ENCODE measurements around the gene KSR2. TPM values are rescaled to one million over a fixed set of nuclear protein-coding genes. Genes with fewer than 3 reads are reported as not detected.
"Not testable (repeated sequence)": the region's sequence is repeated elsewhere in the genome, so short reads cannot be mapped to it uniquely, and the experiment has no call there.

The KSR2 gene
- total RNA-seq, 1 donor from 2014 or later = under 0.01 TPM

DNA sequence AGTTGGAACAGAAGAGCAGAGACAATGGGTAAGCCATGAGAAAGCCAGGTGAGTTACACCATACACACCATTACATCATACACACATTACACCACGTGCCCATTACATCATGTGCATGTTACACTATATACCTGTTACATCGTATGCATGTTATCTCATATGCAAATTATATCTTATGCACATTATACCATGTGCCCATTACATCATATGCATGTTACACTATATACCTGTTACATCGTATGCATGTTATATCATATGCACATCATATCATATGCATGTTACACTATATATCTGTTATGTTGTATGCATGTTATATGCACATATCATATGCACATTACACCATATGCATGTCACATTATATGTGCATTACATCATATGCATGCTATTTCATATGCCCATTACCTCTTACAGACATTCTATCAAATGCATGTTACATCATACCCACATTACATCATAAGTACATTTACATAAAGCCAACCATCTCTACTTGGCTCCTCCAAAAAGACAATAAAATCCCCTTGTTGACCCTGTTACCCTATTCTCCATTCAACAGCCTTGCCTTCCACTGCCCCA lies 207.2 kb downstream of the KSR2 start:
- Histone ChIP-seq H3K9ac (ENCODE audit: low read depth in 1 of 3, low read length in 3 of 3) (no peak overlapping the region), H3K9me3 (ENCODE audit: control insufficient read depth in 3 of 3, low read length in 3 of 3) (peaks cover 0 to 4% (median 3%) of the 10 kb centered on the region in 3 donors), H3K36me3 (ENCODE audit: control insufficient read depth in 3 of 3, insufficient read depth in 3 of 3, low read length in 3 of 3) (no peaks in the 10 kb centered on the region), H3K4me1 (ENCODE audit: control insufficient read depth in 3 of 3, insufficient read depth in 3 of 3, low read length in 3 of 3) (no peaks in the 10 kb centered on the region), H3K4me3 (ENCODE audit: low read length in 3 of 3) (no peak overlapping the region), H3K27me3 (ENCODE audit: control insufficient read depth in 3 of 3, insufficient read depth in 3 of 3, low read length in 3 of 3) (no peaks in the 10 kb centered on the region), H3K27ac (ENCODE audit: low read depth, low read length) (no peak overlapping the region)

DNA sequence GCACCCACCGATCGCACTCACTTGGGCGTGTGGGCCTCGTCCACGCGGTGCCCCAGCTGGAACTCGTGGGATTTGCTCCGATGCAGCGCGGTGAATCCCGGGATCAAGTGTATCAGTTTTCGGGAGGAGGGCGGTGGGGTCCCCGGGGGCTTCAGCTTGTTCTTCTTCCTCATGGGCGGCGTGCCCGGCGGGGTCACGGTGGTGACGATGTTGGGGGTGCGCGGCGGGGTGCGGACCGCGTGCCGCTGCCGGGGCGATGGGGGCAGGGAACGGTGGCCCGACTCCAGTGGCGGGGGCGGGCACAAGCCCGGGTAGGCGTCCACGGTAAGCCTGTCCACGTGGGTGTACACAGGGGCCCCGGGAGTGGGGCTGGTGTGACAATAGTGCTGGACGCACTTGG lies 207.8 kb downstream of the KSR2 start:
- H3K9me3 ChIP-seq (ENCODE audit: control insufficient read depth in 3 of 3, low read length in 3 of 3) = peaks cover 0 to 4% (median under 1%) of the 10 kb centered on the region in 3 donors
- no peak overlapping the region for H3K4me3 ChIP-seq (ENCODE audit: low read length in 3 of 3)

DNA sequence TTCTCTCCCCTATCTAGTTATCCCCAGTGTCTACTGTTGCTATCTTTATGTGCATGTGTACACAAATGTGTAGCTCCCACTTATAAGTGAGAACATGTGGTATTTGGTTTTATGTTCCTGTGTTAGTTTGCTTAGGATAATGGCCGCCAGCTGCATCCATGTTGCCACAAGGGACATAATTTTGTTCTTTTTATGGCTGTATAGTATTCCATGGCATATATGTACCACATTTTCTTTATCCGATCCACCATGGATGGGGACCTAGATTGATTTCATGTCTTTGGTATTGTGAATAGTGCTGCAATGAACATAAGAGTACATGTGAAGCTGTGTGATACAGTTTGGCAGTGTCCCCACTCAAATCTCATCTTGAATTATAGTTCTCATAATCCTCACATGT lies 218.1 kb downstream of the KSR2 start:
- Histone ChIP-seq H3K4me3 (ENCODE audit: low read length in 3 of 3) (no peak overlapping the region), H3K27ac (ENCODE audit: low read depth, low read length) (no peak overlapping the region), H3K9ac (ENCODE audit: low read depth in 1 of 3, low read length in 3 of 3) (no peak overlapping the region), H3K4me1 (ENCODE audit: control insufficient read depth in 3 of 3, insufficient read depth in 3 of 3, low read length in 3 of 3) (no peaks in the 10 kb centered on the region), H3K27me3 (ENCODE audit: control insufficient read depth in 3 of 3, insufficient read depth in 3 of 3, low read length in 3 of 3) (no peaks in the 10 kb centered on the region), H3K9me3 (ENCODE audit: control insufficient read depth in 3 of 3, low read length in 3 of 3) (no peaks in the 10 kb centered on the region), H3K36me3 (ENCODE audit: control insufficient read depth in 3 of 3, insufficient read depth in 3 of 3, low read length in 3 of 3) (no peaks in the 10 kb centered on the region)

More for the DNA sequence above, 207.8 kb downstream of the KSR2 start:
- Histone ChIP-seq H3K27ac (ENCODE audit: low read depth, low read length) (no peak overlapping the region), H3K4me1 (ENCODE audit: control insufficient read depth in 3 of 3, insufficient read depth in 3 of 3, low read length in 3 of 3) (no peaks in the 10 kb centered on the region), H3K36me3 (ENCODE audit: control insufficient read depth in 3 of 3, insufficient read depth in 3 of 3, low read length in 3 of 3) (no peaks in the 10 kb centered on the region), H3K27me3 (ENCODE audit: control insufficient read depth in 3 of 3, insufficient read depth in 3 of 3, low read length in 3 of 3) (no peaks in the 10 kb centered on the region), H3K9ac (ENCODE audit: low read depth in 1 of 3, low read length in 3 of 3) (no peak overlapping the region)

- no peaks in the 10 kb centered on the region for H3K27me3 ChIP-seq (ENCODE audit: control insufficient read depth in 3 of 3, insufficient read depth in 3 of 3, low read length in 3 of 3)
- no peaks in the 10 kb centered on the region for H3K9me3 ChIP-seq (ENCODE audit: control insufficient read depth in 3 of 3, low read length in 3 of 3)
- H3K27ac ChIP-seq (ENCODE audit: low read depth, low read length) = no peak overlapping the region
- H3K9ac ChIP-seq (ENCODE audit: low read depth in 1 of 3, low read length in 3 of 3) = no peak overlapping the region
- no peaks in the 10 kb centered on the region for H3K4me1 ChIP-seq (ENCODE audit: control insufficient read depth in 3 of 3, insufficient read depth in 3 of 3, low read length in 3 of 3)
- no peaks in the 10 kb centered on the region for H3K36me3 ChIP-seq (ENCODE audit: control insufficient read depth in 3 of 3, insufficient read depth in 3 of 3, low read length in 3 of 3)
- no peak overlapping the region for H3K4me3 ChIP-seq (ENCODE audit: low read length in 3 of 3)
These were observed 219.4 kb downstream of the KSR2 start for GRCh38 chr12:117749431-117749830.

- H3K4me3 ChIP-seq (ENCODE audit: low read length in 3 of 3); H3K9me3 ChIP-seq (ENCODE audit: control insufficient read depth in 3 of 3, low read length in 3 of 3); H3K9ac ChIP-seq (ENCODE audit: low read depth in 1 of 3, low read length in 3 of 3); H3K27ac ChIP-seq (ENCODE audit: low read depth, low read length); H3K4me1 ChIP-seq (ENCODE audit: control insufficient read depth in 3 of 3, insufficient read depth in 3 of 3, low read length in 3 of 3); H3K27me3 ChIP-seq (ENCODE audit: control insufficient read depth in 3 of 3, insufficient read depth in 3 of 3, low read length in 3 of 3); H3K36me3 ChIP-seq (ENCODE audit: control insufficient read depth in 3 of 3, insufficient read depth in 3 of 3, low read length in 3 of 3): not testable (repeated sequence)
These were observed 222.4 kb downstream of the KSR2 start for GRCh38 chr12:117746358-117746757.

- Histone ChIP-seq H3K9me3 (ENCODE audit: control insufficient read depth in 3 of 3, low read length in 3 of 3) (no peaks in the 10 kb centered on the region), H3K27me3 (ENCODE audit: control insufficient read depth in 3 of 3, insufficient read depth in 3 of 3, low read length in 3 of 3) (no peaks in the 10 kb centered on the region), H3K9ac (ENCODE audit: low read depth in 1 of 3, low read length in 3 of 3) (no peak overlapping the region), H3K27ac (ENCODE audit: low read depth, low read length) (no peak overlapping the region), H3K4me1 (ENCODE audit: control insufficient read depth in 3 of 3, insufficient read depth in 3 of 3, low read length in 3 of 3) (no peaks in the 10 kb centered on the region), H3K4me3 (ENCODE audit: low read length in 3 of 3) (no peak overlapping the region), H3K36me3 (ENCODE audit: control insufficient read depth in 3 of 3, insufficient read depth in 3 of 3, low read length in 3 of 3) (no peaks in the 10 kb centered on the region)
These were observed 224.4 kb downstream of the KSR2 start for GRCh38 chr12:117744418-117744817.

DNA sequence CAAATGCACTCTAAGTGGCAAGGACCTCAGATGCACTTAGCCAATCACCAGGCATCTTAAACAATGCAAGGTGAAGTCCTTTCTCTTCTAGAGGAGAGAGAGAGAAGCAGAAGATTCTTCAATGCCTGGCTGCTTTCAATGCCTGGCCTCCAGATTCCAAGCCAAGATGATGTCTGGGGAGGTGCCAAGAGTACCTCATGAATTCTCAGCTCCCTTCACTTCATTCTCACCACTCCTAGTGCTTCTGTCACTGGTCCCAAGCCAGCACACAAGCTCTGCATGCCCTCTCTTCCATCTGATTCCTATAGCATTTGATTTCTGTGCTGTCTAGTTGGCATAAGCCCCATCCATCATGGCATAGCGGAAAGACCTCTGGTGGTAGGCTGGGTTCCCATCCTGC lies 225.0 kb downstream of the KSR2 start:
- no peak overlapping the region for H3K27ac ChIP-seq (ENCODE audit: low read depth, low read length)
- H3K4me1 ChIP-seq (ENCODE audit: control insufficient read depth in 3 of 3, insufficient read depth in 3 of 3, low read length in 3 of 3) = no peaks in the 10 kb centered on the region
- no peak overlapping the region for H3K9ac ChIP-seq (ENCODE audit: low read depth in 1 of 3, low read length in 3 of 3)
- no peaks in the 10 kb centered on the region for H3K36me3 ChIP-seq (ENCODE audit: control insufficient read depth in 3 of 3, insufficient read depth in 3 of 3, low read length in 3 of 3)
- H3K9me3 ChIP-seq (ENCODE audit: control insufficient read depth in 3 of 3, low read length in 3 of 3) = no peaks in the 10 kb centered on the region
- no peak overlapping the region for H3K4me3 ChIP-seq (ENCODE audit: low read length in 3 of 3)
- H3K27me3 ChIP-seq (ENCODE audit: control insufficient read depth in 3 of 3, insufficient read depth in 3 of 3, low read length in 3 of 3) = no peaks in the 10 kb centered on the region

GRCh38 chr12:117742721-117743120 lies 226.1 kb downstream of the KSR2 start:
- Histone ChIP-seq H3K4me1 (ENCODE audit: control insufficient read depth in 3 of 3, insufficient read depth in 3 of 3, low read length in 3 of 3) (no peaks in the 10 kb centered on the region), H3K9ac (ENCODE audit: low read depth in 1 of 3, low read length in 3 of 3) (no peak overlapping the region), H3K36me3 (ENCODE audit: control insufficient read depth in 3 of 3, insufficient read depth in 3 of 3, low read length in 3 of 3) (no peaks in the 10 kb centered on the region), H3K9me3 (ENCODE audit: control insufficient read depth in 3 of 3, low read length in 3 of 3) (no peaks in the 10 kb centered on the region), H3K27ac (ENCODE audit: low read depth, low read length) (no peak overlapping the region), H3K4me3 (ENCODE audit: low read length in 3 of 3) (no peak overlapping the region), H3K27me3 (ENCODE audit: control insufficient read depth in 3 of 3, insufficient read depth in 3 of 3, low read length in 3 of 3) (no peaks in the 10 kb centered on the region)

GRCh38 chr12:117738233-117738632 lies 230.6 kb downstream of the KSR2 start:
- H3K9me3 ChIP-seq (ENCODE audit: control insufficient read depth in 3 of 3, low read length in 3 of 3) = no peaks in the 10 kb centered on the region
- H3K9ac ChIP-seq (ENCODE audit: low read depth in 1 of 3, low read length in 3 of 3) = no peak overlapping the region
- no peak overlapping the region for H3K4me3 ChIP-seq (ENCODE audit: low read length in 3 of 3)
- no peaks in the 10 kb centered on the region for H3K27me3 ChIP-seq (ENCODE audit: control insufficient read depth in 3 of 3, insufficient read depth in 3 of 3, low read length in 3 of 3)
- no peaks in the 10 kb centered on the region for H3K4me1 ChIP-seq (ENCODE audit: control insufficient read depth in 3 of 3, insufficient read depth in 3 of 3, low read length in 3 of 3)
- H3K36me3 ChIP-seq (ENCODE audit: control insufficient read depth in 3 of 3, insufficient read depth in 3 of 3, low read length in 3 of 3) = no peaks in the 10 kb centered on the region
- H3K27ac ChIP-seq (ENCODE audit: low read depth, low read length) = no peak overlapping the region

GRCh38 chr12:117733549-117733805 lies 235.3 kb downstream of the KSR2 start:
- H3K4me1 ChIP-seq (ENCODE audit: control insufficient read depth in 3 of 3, insufficient read depth in 3 of 3, low read length in 3 of 3) = no peaks in the 10 kb centered on the region
- H3K9me3 ChIP-seq (ENCODE audit: control insufficient read depth in 3 of 3, low read length in 3 of 3) = no peaks in the 10 kb centered on the region
- no peaks in the 10 kb centered on the region for H3K27me3 ChIP-seq (ENCODE audit: control insufficient read depth in 3 of 3, insufficient read depth in 3 of 3, low read length in 3 of 3)
- no peaks in the 10 kb centered on the region for H3K36me3 ChIP-seq (ENCODE audit: control insufficient read depth in 3 of 3, insufficient read depth in 3 of 3, low read length in 3 of 3)
- H3K4me3 ChIP-seq (ENCODE audit: low read length in 3 of 3) = no peak overlapping the region
- no peak overlapping the region for H3K9ac ChIP-seq (ENCODE audit: low read depth in 1 of 3, low read length in 3 of 3)
- H3K27ac ChIP-seq (ENCODE audit: low read depth, low read length) = no peak overlapping the region

Data from skeletal muscle tissue (tissue), 4 donors.